ENCODE results near the gene PTPRN2.

DNA sequence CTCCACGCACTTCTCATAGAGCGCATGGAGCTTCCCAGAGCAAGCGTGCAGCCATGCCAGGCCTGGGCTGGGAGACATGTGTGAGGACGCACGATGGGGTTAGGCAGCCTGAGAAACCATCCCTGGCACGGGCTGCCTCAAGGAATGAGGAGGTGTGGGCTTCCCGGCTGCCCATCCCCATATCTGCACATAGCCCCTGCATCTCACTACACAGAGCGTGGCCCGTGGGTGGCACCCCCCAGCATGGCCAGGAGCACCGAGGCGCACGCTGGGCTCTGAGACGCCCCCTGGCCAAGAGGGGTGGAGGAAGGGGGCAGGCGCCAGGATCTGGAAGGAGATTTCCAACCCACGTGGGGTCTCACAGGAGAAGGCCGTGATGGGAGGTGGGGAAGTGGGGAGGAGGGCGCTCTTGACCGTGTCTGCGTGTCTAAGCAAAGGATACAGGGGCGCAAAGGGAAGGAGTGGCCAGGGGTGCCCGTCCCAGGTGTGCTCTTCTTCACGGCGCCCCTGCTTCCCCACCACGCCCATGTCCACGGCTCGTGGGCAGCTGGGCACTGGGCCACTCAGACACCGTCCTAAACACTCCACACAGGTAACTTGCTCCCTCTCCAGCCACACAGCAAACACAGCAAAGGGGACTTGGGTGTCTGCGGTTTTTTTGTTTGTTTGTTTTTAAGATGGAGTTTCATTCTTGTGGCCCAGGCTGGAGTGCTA, 340.5 kb downstream of the PTPRN2 start:
- TF ChIP-seq, protein P1, sequence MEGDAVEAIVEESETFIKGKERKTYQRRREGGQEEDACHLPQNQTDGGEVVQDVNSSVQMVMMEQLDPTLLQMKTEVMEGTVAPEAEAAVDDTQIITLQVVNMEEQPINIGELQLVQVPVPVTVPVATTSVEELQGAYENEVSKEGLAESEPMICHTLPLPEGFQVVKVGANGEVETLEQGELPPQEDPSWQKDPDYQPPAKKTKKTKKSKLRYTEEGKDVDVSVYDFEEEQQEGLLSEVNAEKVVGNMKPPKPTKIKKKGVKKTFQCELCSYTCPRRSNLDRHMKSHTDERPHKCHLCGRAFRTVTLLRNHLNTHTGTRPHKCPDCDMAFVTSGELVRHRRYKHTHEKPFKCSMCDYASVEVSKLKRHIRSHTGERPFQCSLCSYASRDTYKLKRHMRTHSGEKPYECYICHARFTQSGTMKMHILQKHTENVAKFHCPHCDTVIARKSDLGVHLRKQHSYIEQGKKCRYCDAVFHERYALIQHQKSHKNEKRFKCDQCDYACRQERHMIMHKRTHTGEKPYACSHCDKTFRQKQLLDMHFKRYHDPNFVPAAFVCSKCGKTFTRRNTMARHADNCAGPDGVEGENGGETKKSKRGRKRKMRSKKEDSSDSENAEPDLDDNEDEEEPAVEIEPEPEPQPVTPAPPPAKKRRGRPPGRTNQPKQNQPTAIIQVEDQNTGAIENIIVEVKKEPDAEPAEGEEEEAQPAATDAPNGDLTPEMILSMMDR (IDR thresholded peaks at IDR 0.05; ENCODE audit: low read depth, low read length) = no peak
- TF ChIP-seq POLR2A (IDR thresholded peaks at IDR 0.05; ENCODE audit: extremely low read depth, insufficient read length) = no peak
